ENCODE data around the gene MACROH2A1. TPM values are rescaled to one million over a fixed set of nuclear protein-coding genes. Genes with fewer than 3 reads are reported as not detected.

The MACROH2A1 gene
- total RNA-seq, 1 donor from 2014 or later: 119 TPM

GRCh38 chr5:135342551-135342875 lies 56.5 kb downstream of the MACROH2A1 start:
- DNase-seq: no peak
- no peak for ATAC-seq
- intact Hi-C loops (cut with micrococcal nuclease): no loop called here

- intact Hi-C loops (cut with micrococcal nuclease): no loop called here
- DNase-seq (no peak), ATAC-seq (no peak)
These were observed 57.1 kb downstream of the MACROH2A1 start for GRCh38 chr5:135341696-135342550.

- DNase-seq (no peak), ATAC-seq (no peak)
- intact Hi-C loops (cut with micrococcal nuclease): no loop called here
These were observed 57.9 kb downstream of the MACROH2A1 start for GRCh38 chr5:135341016-135341666.

GRCh38 chr5:135340568-135340967 lies 58.5 kb downstream of the MACROH2A1 start:
- intact Hi-C loops (cut with micrococcal nuclease): no loop called here
- ATAC-seq (no peak), DNase-seq (no peak)

GRCh38 chr5:135339623-135340022 lies 59.4 kb downstream of the MACROH2A1 start:
- no peak for DNase-seq
- ATAC-seq: no peak
- intact Hi-C loops (cut with micrococcal nuclease): no loop called here

- no peak for DNase-seq
- ATAC-seq: no peak
- intact Hi-C loops (cut with micrococcal nuclease): no loop called here
These were observed 59.8 kb downstream of the MACROH2A1 start for GRCh38 chr5:135339189-135339588.

GRCh38 chr5:135337064-135337463 lies 62.0 kb downstream of the MACROH2A1 start:
- ATAC-seq (peak; percentile 76), DNase-seq (no peak)
- intact Hi-C loops (cut with micrococcal nuclease): no loop called here

GRCh38 chr5:135335031-135335828 lies 63.8 kb downstream of the MACROH2A1 start:
- DNase-seq (no peak), ATAC-seq (peak; percentile 46)
- intact Hi-C loops (cut with micrococcal nuclease): no loop called here

GRCh38 chr5:135333732-135334515 lies 65.1 kb downstream of the MACROH2A1 start:
- intact Hi-C loops (cut with micrococcal nuclease): no loop called here
- DNase-seq: no peak
- no peak for ATAC-seq

- DNase-seq (no peak), ATAC-seq (peak; percentile 9)
- intact Hi-C loops (cut with micrococcal nuclease): no loop called here
These were observed 66.4 kb downstream of the MACROH2A1 start for GRCh38 chr5:135332519-135333150.

- DNase-seq: no peak
- ATAC-seq: no peak
- intact Hi-C loops (cut with micrococcal nuclease): no loop called here
These were observed 67.4 kb downstream of the MACROH2A1 start for GRCh38 chr5:135331612-135332011.

GRCh38 chr5:135330798-135331096 lies 68.3 kb downstream of the MACROH2A1 start:
- intact Hi-C loops (cut with micrococcal nuclease): no loop called here
- ATAC-seq: no peak
- no peak for DNase-seq

- DNase-seq (no peak), ATAC-seq (no peak)
- intact Hi-C loops (cut with micrococcal nuclease): no loop called here
These were observed 68.9 kb downstream of the MACROH2A1 start for GRCh38 chr5:135329913-135330797.

GRCh38 chr5:135329066-135329912 lies 69.7 kb downstream of the MACROH2A1 start:
- no peak for ATAC-seq
- DNase-seq: no peak
- intact Hi-C loops (cut with micrococcal nuclease): no loop called here

- no peak for DNase-seq
- intact Hi-C loops (cut with micrococcal nuclease): no loop called here
- ATAC-seq: no peak
These were observed 70.8 kb downstream of the MACROH2A1 start for GRCh38 chr5:135328128-135328687.

- ATAC-seq: no peak
- intact Hi-C loops (cut with micrococcal nuclease): no loop called here
- no peak for DNase-seq
These were observed 71.5 kb downstream of the MACROH2A1 start for GRCh38 chr5:135327429-135328127.

Measured in left ventricle myocardium superior (tissue), 1 donor.